HepG2 (cell line): Measurements from ENCODE around the gene CA11. TPM values are rescaled to one million over a fixed set of nuclear protein-coding genes. Genes with fewer than 3 reads are reported as not detected.
A peak's percentile ranks its signal among the peaks of the same experiment; 100 is the strongest.

ENCODE experiments used
- ADNP ChIP-seq: sonication (generic); formaldehyde crosslinking; IDR thresholded peaks from 2 replicates; pipeline ENCODE4 v1.4.0; 2020; ENCODE audit warnings: missing genetic modification reagents
- BRCA1 ChIP-seq: sonication (generic); formaldehyde crosslinking; IDR thresholded peaks from 2 replicates; pipeline ENCODE4 v1.4.0; 2020; ENCODE audit warnings: missing genetic modification reagents
- FOSL2 ChIP-seq: sonication (generic); formaldehyde crosslinking; IDR thresholded peaks from 2 replicates; pipeline ENCODE4 v1.4.0; 2020; ENCODE audit warnings: missing genetic modification reagents
- JARID2 ChIP-seq: sonication (generic); formaldehyde crosslinking; IDR thresholded peaks from 2 replicates; pipeline ENCODE4 v1.8.1; 2023; ENCODE audit warnings: missing genetic modification reagents, inconsistent platforms; ENCODE audit not compliant: insufficient replicate concordance
- KAT8 ChIP-seq: IDR thresholded peaks from 2 replicates; pipeline ENCODE4 v1.6.1; 2016; ENCODE audit warnings: missing genetic modification reagents, missing compliant biosample characterization
- KDM1A ChIP-seq: IDR thresholded peaks from 2 replicates; pipeline ENCODE4 v1.6.1; 2016; ENCODE audit warnings: missing compliant biosample characterization
- KDM2A ChIP-seq: sonication (generic); formaldehyde crosslinking; IDR thresholded peaks from 2 replicates; pipeline ENCODE4 v1.4.0; 2020; ENCODE audit warnings: low read depth, missing genetic modification reagents, borderline replicate concordance
- NAIF1 ChIP-seq: sonication (generic); formaldehyde crosslinking; IDR thresholded peaks from 2 replicates; pipeline ENCODE4 v1.5.0; 2020; ENCODE audit warnings: mild to moderate bottlenecking, missing genetic modification reagents, borderline replicate concordance
- NFE2L2 ChIP-seq: fragments of 150-350 bp; IDR thresholded peaks from 2 replicates; pipeline ENCODE4 v1.6.1; 2014; ENCODE audit warnings: low read length
- PHF8 ChIP-seq: sonication (generic); formaldehyde crosslinking; IDR thresholded peaks from 2 replicates; pipeline ENCODE4 v1.5.0; 2020; ENCODE audit warnings: missing genetic modification reagents
- POGZ ChIP-seq: sonication (generic); formaldehyde crosslinking; IDR thresholded peaks from 2 replicates; pipeline ENCODE4 v1.4.0; 2020; ENCODE audit warnings: mild to moderate bottlenecking, missing genetic modification reagents
- REPIN1 ChIP-seq: sonication (generic); formaldehyde crosslinking; IDR thresholded peaks from 2 replicates; pipeline ENCODE4 v1.8.0; 2022; ENCODE audit warnings: missing genetic modification reagents, low read depth, mild to moderate bottlenecking, borderline replicate concordance
- RFX1 ChIP-seq: fragments of 450-650 bp; IDR thresholded peaks from 2 replicates; pipeline ENCODE4 v1.6.1; 2017
- SPEN ChIP-seq: sonication (generic); formaldehyde crosslinking; IDR thresholded peaks from 2 replicates; pipeline ENCODE4 v1.5.1; 2020; ENCODE audit warnings: low read depth, mild to moderate bottlenecking, missing genetic modification reagents
- U2AF2 ChIP-seq: fragments of 200-400 bp; formaldehyde crosslinking; IDR thresholded peaks from 2 replicates; pipeline ENCODE4 v1.6.1; 2017; ENCODE audit warnings: low read depth, mild to moderate bottlenecking, low read length
- ZNF12 ChIP-seq: sonication (generic); formaldehyde crosslinking; IDR thresholded peaks from 2 replicates; pipeline ENCODE4 v1.5.0; 2020; ENCODE audit warnings: missing genetic modification reagents
- ZNF205 ChIP-seq: IDR thresholded peaks from 2 replicates; pipeline ENCODE4 v1.6.1; 2018; ENCODE audit warnings: missing biosample characterization, missing genetic modification reagents
- ZNF292 ChIP-seq: sonication (generic); formaldehyde crosslinking; IDR thresholded peaks from 2 replicates; pipeline ENCODE4 v1.8.1; 2022; ENCODE audit warnings: mild to moderate bottlenecking, low read depth, missing genetic modification reagents, borderline replicate concordance
- ZNF382 ChIP-seq: sonication (generic); formaldehyde crosslinking; IDR thresholded peaks from 2 replicates; pipeline ENCODE4 v1.5.0; 2020; ENCODE audit warnings: missing genetic modification reagents, mild to moderate bottlenecking, borderline replicate concordance
- ZNF75D ChIP-seq: sonication (generic); formaldehyde crosslinking; IDR thresholded peaks from 2 replicates; pipeline ENCODE4 v1.8.1; 2023; ENCODE audit warnings: missing genetic modification reagents, mild to moderate bottlenecking, borderline replicate concordance
- ZNF772 ChIP-seq: sonication (generic); formaldehyde crosslinking; IDR thresholded peaks from 2 replicates; pipeline ENCODE4 v1.5.0; 2020; ENCODE audit warnings: mild to moderate bottlenecking, missing genetic modification reagents
- ZNF776 ChIP-seq: sonication (generic); formaldehyde crosslinking; IDR thresholded peaks from 2 replicates; pipeline ENCODE4 v1.4.0; 2020; ENCODE audit warnings: mild to moderate bottlenecking, missing genetic modification reagents
- polyA plus RNA-seq, 8 experiments: library from polyadenylated mRNA; depleted of rRNA in 3 of 8; stranded (reverse) in 7 of 8; unstranded in 1 of 8; fragments of >200 nt; fragmentation: Illumina TruSeq in 4 of 8; extraction: Trizol in 4 of 8; gene quantifications; 2 replicates each; pipeline versions ENCODE4 v1.2.1 to v1.2.3, GENCODE V29; 2011 to 2016; ENCODE audit warnings: low read depth in 4 of 8, missing spikeins in 1 of 8, mixed read lengths in 1 of 8; ENCODE audit not compliant: insufficient read depth in 1 of 8
- total RNA-seq, 5 experiments: library from RNA; depleted of rRNA; stranded (reverse); fragments of >200 nt; fragmentation: Illumina TruSeq; extraction: Trizol; gene quantifications; 2 replicates each; pipeline ENCODE4 v1.2.3, GENCODE V29; 2016; ENCODE audit warnings: low read depth in 1 of 5
- TF ChIP-seq, protein P1 (sequence below): sonication (generic); formaldehyde crosslinking; IDR thresholded peaks from 2 replicates; pipeline ENCODE4 v1.4.0; 2020; ENCODE audit warnings: missing genetic modification reagents
- TF ChIP-seq, protein P2 (sequence below): sonication (generic); formaldehyde crosslinking; IDR thresholded peaks from 2 replicates; pipeline ENCODE4 v1.5.1; 2020; ENCODE audit warnings: missing genetic modification reagents, mild to moderate bottlenecking, borderline replicate concordance
- TF ChIP-seq, protein P3 (sequence below): sonication (generic); formaldehyde crosslinking; IDR thresholded peaks from 2 replicates; pipeline ENCODE4 v1.5.0; 2020; ENCODE audit warnings: mild to moderate bottlenecking, missing genetic modification reagents, borderline replicate concordance

The CA11 gene
- total and polyA plus RNA-seq, 2 of the 13 experiments (the other 11 are each of a cell fraction or from before 2014, with no cell fraction given): 0.41 to 0.58 TPM

DNA sequence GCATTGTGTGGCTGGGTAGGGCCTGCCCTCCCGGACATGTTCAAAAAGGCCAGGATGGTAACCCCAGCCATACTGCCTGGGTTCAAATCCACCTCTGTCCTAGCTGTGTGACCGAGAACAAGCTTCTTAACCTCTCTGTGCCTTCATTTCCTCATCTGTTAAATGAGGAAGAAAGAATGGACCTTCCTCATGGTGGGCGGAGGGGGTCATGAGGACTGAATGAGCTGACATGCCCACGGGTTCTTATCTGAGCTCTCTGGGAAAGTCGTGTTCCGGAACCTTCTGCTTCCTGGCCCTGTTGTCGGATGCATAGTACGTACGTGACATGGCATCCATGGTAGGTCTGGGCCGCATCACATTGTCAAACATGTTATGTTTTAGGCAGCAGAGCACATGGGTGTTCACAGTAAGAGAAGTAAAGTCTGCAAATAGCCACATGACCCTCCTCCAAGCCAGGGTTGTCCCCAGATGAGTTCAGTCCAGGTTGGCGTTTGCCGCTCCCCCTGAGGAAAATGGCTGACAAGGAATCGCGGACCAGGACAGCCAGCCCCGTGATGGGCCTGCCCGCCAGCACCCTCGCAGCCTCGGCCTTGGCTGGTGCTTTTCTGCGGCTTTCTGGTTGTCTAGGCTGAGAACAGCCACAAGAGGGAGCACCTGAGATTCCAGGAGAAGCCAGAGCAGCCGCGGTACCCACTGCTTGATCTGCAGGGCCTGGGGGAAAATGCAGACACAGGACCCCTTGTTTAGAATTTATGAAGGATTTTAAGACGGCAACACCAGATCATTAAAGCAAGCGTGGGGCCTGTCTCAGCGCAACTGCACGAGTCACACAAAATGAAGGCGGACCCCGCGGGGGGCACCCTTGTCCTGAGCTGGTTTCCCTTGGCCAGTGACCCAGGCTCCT is 29.2 kb upstream of the CA11 start (continued):
- peak; percentile 84; the same call in 1 of the 2 replicates for TF ChIP-seq KDM2A (CRISPR knock-in tag)
- TF ChIP-seq, protein P1, sequence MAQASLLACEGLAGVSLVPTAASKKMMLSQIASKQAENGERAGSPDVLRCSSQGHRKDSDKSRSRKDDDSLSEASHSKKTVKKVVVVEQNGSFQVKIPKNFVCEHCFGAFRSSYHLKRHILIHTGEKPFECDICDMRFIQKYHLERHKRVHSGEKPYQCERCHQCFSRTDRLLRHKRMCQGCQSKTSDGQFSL (CRISPR knock-in tag): no peak
- TF ChIP-seq ZNF776 (CRISPR knock-in tag): 0 out of 2 replicates have a peak, but pooled peaks have one; percentile 36
- TF ChIP-seq ZNF12 (CRISPR knock-in tag): 0 out of 2 replicates have a peak, but pooled peaks have one; percentile 17
- TF ChIP-seq POGZ (CRISPR knock-in tag): 0 out of 2 replicates have a peak, but pooled peaks have one; percentile 31
- no peak for TF ChIP-seq ZNF382 (CRISPR knock-in tag)
- TF ChIP-seq BRCA1: no peak
- no peak for TF ChIP-seq U2AF2
- TF ChIP-seq NAIF1: no peak
- TF ChIP-seq REPIN1 (CRISPR knock-in tag): 0 out of 2 replicates have a peak, but pooled peaks have one; percentile 66
- TF ChIP-seq ZNF292 (CRISPR knock-in tag): no peak
- TF ChIP-seq ADNP (CRISPR knock-in tag): no peak
- no peak for TF ChIP-seq KDM1A
- TF ChIP-seq SPEN (CRISPR knock-in tag): 0 out of 2 replicates have a peak, but pooled peaks have one; percentile 36
- peak; percentile 38; the same call in 1 of the 2 replicates for TF ChIP-seq FOSL2
- TF ChIP-seq, protein P2, sequence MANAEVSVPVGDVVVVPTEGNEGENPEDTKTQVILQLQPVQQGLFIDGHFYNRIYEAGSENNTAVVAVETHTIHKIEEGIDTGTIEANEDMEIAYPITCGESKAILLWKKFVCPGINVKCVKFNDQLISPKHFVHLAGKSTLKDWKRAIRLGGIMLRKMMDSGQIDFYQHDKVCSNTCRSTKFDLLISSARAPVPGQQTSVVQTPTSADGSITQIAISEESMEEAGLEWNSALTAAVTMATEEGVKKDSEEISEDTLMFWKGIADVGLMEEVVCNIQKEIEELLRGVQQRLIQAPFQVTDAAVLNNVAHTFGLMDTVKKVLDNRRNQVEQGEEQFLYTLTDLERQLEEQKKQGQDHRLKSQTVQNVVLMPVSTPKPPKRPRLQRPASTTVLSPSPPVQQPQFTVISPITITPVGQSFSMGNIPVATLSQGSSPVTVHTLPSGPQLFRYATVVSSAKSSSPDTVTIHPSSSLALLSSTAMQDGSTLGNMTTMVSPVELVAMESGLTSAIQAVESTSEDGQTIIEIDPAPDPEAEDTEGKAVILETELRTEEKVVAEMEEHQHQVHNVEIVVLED: no peak
- no peak for TF ChIP-seq RFX1
- no peak for TF ChIP-seq NFE2L2
- peak; percentile 23; the same call in 1 of the 2 replicates for TF ChIP-seq ZNF205 (CRISPR knock-in tag)
- TF ChIP-seq ZNF75D: no peak
- no peak for TF ChIP-seq JARID2 (CRISPR knock-in tag)
- TF ChIP-seq, protein P3, sequence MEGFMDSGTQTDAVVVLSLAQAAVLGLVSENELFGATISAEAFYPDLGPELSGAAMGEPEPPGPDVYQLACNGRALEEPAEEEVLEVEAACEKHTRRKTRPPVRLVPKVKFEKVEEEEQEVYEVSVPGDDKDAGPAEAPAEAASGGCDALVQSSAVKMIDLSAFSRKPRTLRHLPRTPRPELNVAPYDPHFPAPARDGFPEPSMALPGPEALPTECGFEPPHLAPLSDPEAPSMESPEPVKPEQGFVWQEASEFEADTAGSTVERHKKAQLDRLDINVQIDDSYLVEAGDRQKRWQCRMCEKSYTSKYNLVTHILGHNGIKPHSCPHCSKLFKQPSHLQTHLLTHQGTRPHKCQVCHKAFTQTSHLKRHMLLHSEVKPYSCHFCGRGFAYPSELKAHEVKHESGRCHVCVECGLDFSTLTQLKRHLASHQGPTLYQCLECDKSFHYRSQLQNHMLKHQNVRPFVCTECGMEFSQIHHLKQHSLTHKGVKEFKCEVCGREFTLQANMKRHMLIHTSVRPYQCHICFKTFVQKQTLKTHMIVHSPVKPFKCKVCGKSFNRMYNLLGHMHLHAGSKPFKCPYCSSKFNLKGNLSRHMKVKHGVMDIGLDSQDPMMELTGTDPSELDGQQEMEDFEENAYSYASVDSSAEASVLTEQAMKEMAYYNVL: peak; percentile 65; the same call in 1 of the 2 replicates
- TF ChIP-seq ZNF772 (CRISPR knock-in tag): no peak
- TF ChIP-seq PHF8 (CRISPR knock-in tag): 0 out of 2 replicates have a peak, but pooled peaks have one; percentile 26
- 0 out of 2 replicates have a peak, but pooled peaks have one; percentile 51 for TF ChIP-seq KAT8 (CRISPR knock-in tag)
